HuH-7.5 (cell line): ENCODE measurements around the gene MEIOSIN.

Experiments
- DNase-seq: peaks from one replicate; pipeline ENCODE4 v3.0.0; 2011; ENCODE audit warnings: low spot score

MEIOSIN gene

DNA sequence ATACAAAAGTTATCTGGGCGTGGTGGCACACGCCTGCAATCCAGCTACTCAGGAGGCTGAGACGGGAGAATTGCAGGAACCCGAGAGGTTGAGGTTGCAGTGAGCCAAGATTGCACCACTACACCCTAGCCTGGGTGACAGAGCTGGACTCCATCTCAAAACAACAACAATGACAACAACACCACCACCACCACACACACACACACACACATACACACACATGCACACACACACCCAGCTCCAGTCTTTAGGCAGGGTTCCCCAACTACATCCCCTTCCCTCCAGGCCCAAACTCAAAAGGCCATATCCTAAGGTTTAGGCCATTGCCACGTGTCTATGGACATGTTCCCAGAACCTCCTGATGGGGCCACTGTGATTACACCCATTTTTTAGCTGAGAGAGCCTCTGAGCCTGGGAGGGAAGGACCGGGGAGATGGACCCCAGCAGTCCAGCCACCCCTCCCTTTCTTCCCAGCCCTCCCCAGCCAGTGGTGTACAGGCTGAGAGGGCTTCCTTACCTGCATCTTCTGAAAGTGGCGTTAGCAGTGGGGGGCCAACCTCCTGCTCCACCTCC is 68.5 kb downstream of the MEIOSIN start:
- DNase-seq: no peak

DNA sequence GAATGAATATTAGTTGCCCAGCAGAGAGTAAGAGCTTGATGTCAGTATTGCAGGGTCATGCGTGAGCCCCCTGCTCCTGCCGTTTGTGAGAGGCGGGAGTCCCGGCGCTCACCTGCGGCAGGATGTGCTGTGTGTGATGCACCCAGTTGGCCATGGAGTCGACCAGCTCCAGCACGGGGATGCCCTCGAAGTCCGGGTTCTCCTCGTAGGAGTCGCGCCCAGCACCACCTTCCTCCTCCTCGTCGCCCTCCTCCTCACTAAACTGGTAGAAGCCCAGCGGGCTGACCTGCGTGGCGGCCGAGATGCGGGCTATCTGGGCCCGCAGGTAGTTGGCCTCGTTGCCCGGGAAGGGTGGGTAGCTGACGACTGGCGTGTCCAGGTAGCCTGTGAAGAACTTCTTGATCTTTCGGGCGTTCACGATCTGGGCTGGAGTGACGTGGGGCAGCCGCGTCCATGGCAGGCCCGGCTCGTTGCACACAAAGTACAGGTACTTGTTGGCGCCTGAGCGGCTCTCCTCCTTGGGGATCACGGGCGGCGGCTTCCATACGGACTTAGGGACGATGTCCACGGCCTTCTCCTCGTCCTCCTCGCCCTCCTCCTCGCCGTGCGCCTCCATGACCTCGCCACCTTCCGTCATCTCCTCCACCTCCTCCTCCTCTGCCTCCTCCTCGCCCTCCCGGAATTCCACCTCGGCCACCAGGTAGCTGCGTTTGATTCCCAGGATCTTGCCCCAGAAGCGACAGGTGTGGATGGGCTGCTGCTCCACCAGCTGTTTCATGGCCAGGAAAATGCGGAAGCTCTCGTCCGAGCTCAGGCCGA is 71.1 kb downstream of the MEIOSIN start:
- no peak for DNase-seq

DNA sequence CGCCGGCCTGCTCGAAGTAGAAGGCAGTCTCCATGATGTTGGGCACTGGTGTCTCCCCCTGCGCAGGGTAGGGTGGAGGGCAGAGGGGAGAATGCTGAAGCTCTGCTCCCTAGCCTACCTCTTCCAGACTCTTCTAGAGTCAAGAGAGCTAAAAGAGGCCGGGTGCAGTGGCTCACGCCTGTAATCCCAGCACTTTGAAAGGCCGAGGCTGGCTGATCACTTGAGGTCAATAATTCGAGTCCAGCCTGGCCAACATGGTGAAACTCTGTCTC is 71.7 kb downstream of the MEIOSIN start:
- no peak for DNase-seq

DNA sequence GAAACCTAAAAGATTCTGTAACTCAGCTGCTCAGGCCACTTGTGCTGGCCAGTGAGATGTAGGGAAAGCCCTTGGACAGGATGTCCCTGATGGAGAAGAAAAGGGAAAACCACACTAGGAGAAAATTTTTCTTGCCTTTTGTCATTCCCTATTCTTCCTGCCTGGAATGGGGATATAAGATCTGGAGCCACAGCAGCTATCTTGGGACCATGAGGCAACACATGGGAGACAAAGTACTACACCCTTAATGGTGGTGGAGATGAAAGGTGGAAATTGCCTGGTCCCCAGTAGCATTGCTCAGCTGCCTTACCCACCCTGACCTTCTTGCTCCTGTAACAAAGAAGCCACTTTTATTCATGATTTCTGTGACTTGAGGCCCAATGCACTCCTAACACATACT is 72.5 kb downstream of the MEIOSIN start:
- no peak for DNase-seq

DNA sequence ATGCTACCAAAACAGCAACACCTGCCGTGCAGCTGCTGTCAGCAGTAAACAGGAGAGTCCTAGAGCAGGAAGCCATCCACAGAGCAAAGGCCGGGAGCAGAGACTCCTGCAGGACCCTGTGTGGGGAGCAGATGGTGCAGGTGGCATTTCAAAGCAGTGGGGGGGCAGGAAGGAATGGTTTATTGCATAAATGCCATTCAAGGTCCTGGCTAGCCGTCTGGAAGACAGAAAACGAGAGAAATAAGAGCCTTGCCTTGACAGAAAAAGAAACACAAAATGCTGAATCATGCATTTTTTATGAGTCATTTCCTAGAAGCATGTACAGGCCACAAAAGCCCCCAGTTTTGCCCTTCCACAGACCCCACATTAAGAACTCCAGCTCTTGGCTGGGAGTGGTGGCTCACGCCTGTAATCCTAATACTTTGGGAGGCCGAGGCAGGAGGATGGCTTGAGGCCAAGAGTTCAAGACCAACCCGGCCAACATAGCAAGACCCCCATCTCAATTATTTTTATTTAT is 76.5 kb downstream of the MEIOSIN start:
- no peak for DNase-seq

DNA sequence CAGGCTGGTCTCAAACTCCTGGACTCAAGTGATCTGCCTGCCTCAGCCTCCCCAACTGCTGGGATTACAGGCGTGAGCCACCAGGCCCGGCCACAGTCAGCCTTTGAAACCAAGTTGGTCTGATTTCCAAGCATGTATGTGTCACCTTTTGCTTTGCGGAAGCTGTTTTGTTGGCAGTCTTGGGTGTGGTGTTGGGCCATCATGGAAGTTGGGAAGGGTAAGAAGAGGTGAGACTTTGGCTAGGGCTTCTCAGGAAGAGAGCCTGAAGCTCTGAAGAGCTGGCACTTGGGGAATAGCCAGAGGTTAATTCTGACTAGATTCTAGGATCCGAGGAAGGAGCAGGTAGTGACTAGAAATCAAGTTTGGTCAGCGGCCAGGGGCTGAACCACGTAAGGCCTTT is 79.1 kb downstream of the MEIOSIN start:
- DNase-seq: no peak
